Osteocyte (in vitro differentiated cells): ENCODE data around the gene CYP4B1. TPM values are rescaled to one million over a fixed set of nuclear protein-coding genes. Genes with fewer than 3 reads are reported as not detected.
"Not testable (repeated sequence)": the region's sequence is repeated elsewhere in the genome, so short reads cannot be mapped to it uniquely, and the experiment has no call there.

Experiments
- DNase-seq: peaks from one replicate; pipeline ENCODE4 v3.0.0; 2021; ENCODE audit warnings: mixed read lengths; ENCODE audit not compliant: unreplicated experiment; ENCODE audit errors: extremely low spot score
- H3K27ac Mint-ChIP-seq: one replicate; pipeline ENCODE4 v1.8.0; 2021; ENCODE audit warnings: mild to moderate bottlenecking, mixed read lengths; ENCODE audit not compliant: unreplicated experiment
- H3K27me3 Mint-ChIP-seq: one replicate; pipeline ENCODE4 v1.8.0; 2021; ENCODE audit warnings: mixed read lengths; ENCODE audit not compliant: unreplicated experiment
- H3K36me3 Mint-ChIP-seq: one replicate; pipeline ENCODE4 v1.8.0; 2021; ENCODE audit warnings: mixed read lengths; ENCODE audit not compliant: unreplicated experiment
- H3K4me1 Mint-ChIP-seq: one replicate; pipeline ENCODE4 v1.8.0; 2021; ENCODE audit warnings: mixed read lengths; ENCODE audit not compliant: unreplicated experiment
- H3K4me3 Mint-ChIP-seq: one replicate; pipeline ENCODE4 v1.8.0; 2021; ENCODE audit warnings: mild to moderate bottlenecking, moderate library complexity, mixed read lengths; ENCODE audit not compliant: unreplicated experiment
- H3K9me3 Mint-ChIP-seq: one replicate; pipeline ENCODE4 v1.8.0; 2021; ENCODE audit warnings: mixed read lengths; ENCODE audit not compliant: unreplicated experiment
- CTCF ChIP-seq: fragments of 200-600 bp; sonication (generic); IDR thresholded peaks from 2 replicates; pipeline ENCODE4 v1.5.0; 2021; ENCODE audit warnings: antibody characterized with exemption, mild to moderate bottlenecking, moderate library complexity
- total RNA-seq: library from RNA; stranded (reverse); gene quantifications from 2 replicates; pipeline ENCODE4 v1.2.1, GENCODE V29; 2021

Gene CYP4B1
- total RNA-seq, 1 donor from 2014 or later: not detected

GRCh38 chr1:46820560-46821060 is 21.8 kb downstream of the CYP4B1 start:
- Mint-ChIP-seq H3K27ac (no peak overlapping the region), H3K36me3 (no peaks in the 10 kb centered on the region), H3K4me3 (no peak overlapping the region), H3K4me1 (no peaks in the 10 kb centered on the region), H3K9me3 (no peaks in the 10 kb centered on the region), H3K27me3 (no peaks in the 10 kb centered on the region)
- no peak for TF ChIP-seq CTCF
- peak; percentile 66 for DNase-seq

GRCh38 chr1:46822248-46822826 is 23.5 kb downstream of the CYP4B1 start:
- no peak overlapping the region for H3K27ac Mint-ChIP-seq
- H3K4me3 Mint-ChIP-seq: no peak overlapping the region
- H3K27me3 Mint-ChIP-seq: no peaks in the 10 kb centered on the region

GRCh38 chr1:46823151-46823550 is 24.3 kb downstream of the CYP4B1 start:
- Mint-ChIP-seq H3K27ac (no peak overlapping the region), H3K9me3 (no peaks in the 10 kb centered on the region), H3K27me3 (no peaks in the 10 kb centered on the region), H3K4me3 (no peak overlapping the region), H3K4me1 (no peaks in the 10 kb centered on the region), H3K36me3 (no peaks in the 10 kb centered on the region)
- DNase-seq: no peak
- no peak for TF ChIP-seq CTCF

More at GRCh38 chr1:46822248-46822826, 23.5 kb downstream of the CYP4B1 start:
- Mint-ChIP-seq H3K36me3 (no peaks in the 10 kb centered on the region), H3K9me3 (no peaks in the 10 kb centered on the region), H3K4me1 (no peaks in the 10 kb centered on the region)
- DNase-seq: no peak
- no peak for TF ChIP-seq CTCF

DNA sequence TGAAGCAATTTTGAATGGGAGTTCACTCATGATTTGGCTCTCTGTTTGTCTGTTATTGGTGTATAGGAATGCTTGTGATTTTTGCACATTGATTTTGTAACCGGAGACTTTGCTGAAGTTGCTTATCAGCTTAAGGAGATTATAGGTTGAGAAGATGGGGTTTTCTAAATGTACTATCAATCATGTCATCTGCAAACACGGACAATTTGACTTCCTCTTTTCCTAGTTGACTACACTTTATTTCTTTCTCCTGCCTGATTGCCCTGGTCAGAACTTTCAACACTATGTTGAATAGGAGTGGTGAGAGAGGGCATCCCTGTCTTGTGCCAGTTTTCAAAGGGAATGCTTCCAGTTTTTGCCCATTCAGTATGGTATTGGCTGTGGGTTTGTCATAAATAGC is 28.0 kb downstream of the CYP4B1 start:
- not testable (repeated sequence) for H3K4me1 Mint-ChIP-seq, H3K9me3 Mint-ChIP-seq, H3K36me3 Mint-ChIP-seq, H3K27me3 Mint-ChIP-seq, DNase-seq, H3K4me3 Mint-ChIP-seq, H3K27ac Mint-ChIP-seq

GRCh38 chr1:46830665-46831322 is 31.9 kb downstream of the CYP4B1 start:
- Mint-ChIP-seq H3K4me1 (no peaks in the 10 kb centered on the region), H3K36me3 (no peaks in the 10 kb centered on the region), H3K27me3 (no peaks in the 10 kb centered on the region), H3K4me3 (no peak overlapping the region), H3K9me3 (no peaks in the 10 kb centered on the region), H3K27ac (no peak overlapping the region)
- DNase-seq: no peak
- TF ChIP-seq CTCF: no peak

DNA sequence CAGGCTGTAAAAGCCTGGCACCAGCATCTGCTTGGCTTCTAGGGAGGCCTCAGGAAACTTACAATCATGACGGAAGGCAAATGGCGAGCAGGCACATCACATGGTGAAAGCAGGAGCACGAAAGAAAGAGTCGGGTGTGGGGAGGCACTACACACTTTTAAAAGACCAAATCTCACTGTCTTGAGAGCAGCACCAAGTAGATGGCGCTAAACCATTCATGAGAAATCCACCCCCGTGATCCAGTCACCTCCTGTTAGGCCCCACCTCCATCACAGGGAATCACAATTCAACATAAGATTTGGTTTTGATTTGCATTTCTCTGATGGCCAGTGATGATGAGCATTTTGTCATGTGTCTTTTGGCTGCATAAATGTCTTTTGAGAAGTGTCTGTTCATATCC is 36.6 kb downstream of the CYP4B1 start:
- H3K4me1 Mint-ChIP-seq, H3K27me3 Mint-ChIP-seq, H3K36me3 Mint-ChIP-seq, H3K9me3 Mint-ChIP-seq, DNase-seq, H3K4me3 Mint-ChIP-seq, H3K27ac Mint-ChIP-seq: not testable (repeated sequence)

GRCh38 chr1:46846386-46846785 is 47.5 kb downstream of the CYP4B1 start:
- H3K27me3 Mint-ChIP-seq, H3K4me1 Mint-ChIP-seq, H3K9me3 Mint-ChIP-seq, DNase-seq, H3K4me3 Mint-ChIP-seq, H3K27ac Mint-ChIP-seq, H3K36me3 Mint-ChIP-seq: not testable (repeated sequence)

GRCh38 chr1:46857660-46858065 is 58.8 kb downstream of the CYP4B1 start:
- H3K9me3 Mint-ChIP-seq, H3K27ac Mint-ChIP-seq, H3K4me3 Mint-ChIP-seq, H3K27me3 Mint-ChIP-seq, DNase-seq, H3K4me1 Mint-ChIP-seq, H3K36me3 Mint-ChIP-seq: not testable (repeated sequence)
